ENCODE data around the gene TNFRSF19.

- TF ChIP-seq CTCF (conservative IDR thresholded peaks at IDR 0.05; ENCODE audit: low read length) (no peak), EZH2phosphoT487 (IDR thresholded peaks at IDR 0.05; ENCODE audit: borderline replicate concordance, low read depth, low read length) (no peak)
These were observed 73.9 kb downstream of the TNFRSF19 start for GRCh38 chr13:23644126-23644419.

Data from OCI-LY7 (cell line).